ENCODE data around the gene SYTL2.

DNA sequence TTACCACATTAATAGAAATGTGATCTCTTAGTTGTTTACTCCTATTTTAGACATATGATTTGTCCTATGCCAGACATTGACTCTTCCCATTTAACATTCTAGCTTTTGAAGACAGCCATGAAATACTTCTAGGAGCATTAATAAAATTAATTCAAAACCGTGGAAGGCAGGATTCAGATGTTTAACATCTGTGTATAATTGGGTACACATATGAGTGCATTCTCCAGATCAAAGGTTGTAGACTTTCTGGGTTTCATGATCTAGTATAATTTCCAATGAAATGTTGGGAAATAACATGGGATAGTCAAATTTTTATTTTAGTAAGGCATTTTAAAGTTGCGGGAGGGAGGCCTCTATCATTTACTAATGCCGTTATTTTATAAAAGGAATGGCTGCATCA lies 89.8 kb downstream of the SYTL2 start:
- TF ChIP-seq, protein P1, sequence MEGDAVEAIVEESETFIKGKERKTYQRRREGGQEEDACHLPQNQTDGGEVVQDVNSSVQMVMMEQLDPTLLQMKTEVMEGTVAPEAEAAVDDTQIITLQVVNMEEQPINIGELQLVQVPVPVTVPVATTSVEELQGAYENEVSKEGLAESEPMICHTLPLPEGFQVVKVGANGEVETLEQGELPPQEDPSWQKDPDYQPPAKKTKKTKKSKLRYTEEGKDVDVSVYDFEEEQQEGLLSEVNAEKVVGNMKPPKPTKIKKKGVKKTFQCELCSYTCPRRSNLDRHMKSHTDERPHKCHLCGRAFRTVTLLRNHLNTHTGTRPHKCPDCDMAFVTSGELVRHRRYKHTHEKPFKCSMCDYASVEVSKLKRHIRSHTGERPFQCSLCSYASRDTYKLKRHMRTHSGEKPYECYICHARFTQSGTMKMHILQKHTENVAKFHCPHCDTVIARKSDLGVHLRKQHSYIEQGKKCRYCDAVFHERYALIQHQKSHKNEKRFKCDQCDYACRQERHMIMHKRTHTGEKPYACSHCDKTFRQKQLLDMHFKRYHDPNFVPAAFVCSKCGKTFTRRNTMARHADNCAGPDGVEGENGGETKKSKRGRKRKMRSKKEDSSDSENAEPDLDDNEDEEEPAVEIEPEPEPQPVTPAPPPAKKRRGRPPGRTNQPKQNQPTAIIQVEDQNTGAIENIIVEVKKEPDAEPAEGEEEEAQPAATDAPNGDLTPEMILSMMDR (conservative IDR thresholded peaks at IDR 0.05; ENCODE audit: low read length), result no peak
- TF ChIP-seq EZH2phosphoT487 (IDR thresholded peaks at IDR 0.05; ENCODE audit: borderline replicate concordance), result no peak
